HTERT RPE-1 (cell line): ENCODE results near the gene EMC8.

Source experiments
- in situ Hi-C: fragments of 300-500 bp; cut with MboI; formaldehyde crosslinking; loops from 4 replicates; pipeline ENCODE4 v1.14.3; 2020; ENCODE audit warnings: low sequenced_read_pairs

Gene EMC8

DNA sequence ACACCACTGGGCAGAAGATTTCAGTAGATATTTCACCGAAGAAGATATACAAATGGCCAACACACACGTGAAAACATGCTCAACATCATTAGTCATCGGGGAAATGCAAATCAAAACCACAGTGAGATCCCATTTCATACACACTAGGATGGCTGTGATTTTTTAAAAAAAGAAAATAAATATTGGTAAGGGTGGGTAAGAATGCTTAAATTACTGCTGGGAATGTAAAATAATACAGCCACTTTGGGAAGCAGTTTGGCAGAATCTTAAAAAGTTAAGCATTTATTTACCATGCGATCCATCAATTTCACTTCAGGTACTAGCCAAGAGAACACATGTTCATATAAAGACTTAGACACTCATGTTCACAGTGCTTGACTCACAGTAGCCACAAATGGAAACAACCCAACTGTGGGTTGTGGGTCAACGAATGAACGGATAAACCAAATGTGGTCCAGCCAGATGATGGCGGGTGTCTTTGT lies 42.0 kb downstream of the EMC8 start:
- in situ Hi-C loops, result no loop called here

DNA sequence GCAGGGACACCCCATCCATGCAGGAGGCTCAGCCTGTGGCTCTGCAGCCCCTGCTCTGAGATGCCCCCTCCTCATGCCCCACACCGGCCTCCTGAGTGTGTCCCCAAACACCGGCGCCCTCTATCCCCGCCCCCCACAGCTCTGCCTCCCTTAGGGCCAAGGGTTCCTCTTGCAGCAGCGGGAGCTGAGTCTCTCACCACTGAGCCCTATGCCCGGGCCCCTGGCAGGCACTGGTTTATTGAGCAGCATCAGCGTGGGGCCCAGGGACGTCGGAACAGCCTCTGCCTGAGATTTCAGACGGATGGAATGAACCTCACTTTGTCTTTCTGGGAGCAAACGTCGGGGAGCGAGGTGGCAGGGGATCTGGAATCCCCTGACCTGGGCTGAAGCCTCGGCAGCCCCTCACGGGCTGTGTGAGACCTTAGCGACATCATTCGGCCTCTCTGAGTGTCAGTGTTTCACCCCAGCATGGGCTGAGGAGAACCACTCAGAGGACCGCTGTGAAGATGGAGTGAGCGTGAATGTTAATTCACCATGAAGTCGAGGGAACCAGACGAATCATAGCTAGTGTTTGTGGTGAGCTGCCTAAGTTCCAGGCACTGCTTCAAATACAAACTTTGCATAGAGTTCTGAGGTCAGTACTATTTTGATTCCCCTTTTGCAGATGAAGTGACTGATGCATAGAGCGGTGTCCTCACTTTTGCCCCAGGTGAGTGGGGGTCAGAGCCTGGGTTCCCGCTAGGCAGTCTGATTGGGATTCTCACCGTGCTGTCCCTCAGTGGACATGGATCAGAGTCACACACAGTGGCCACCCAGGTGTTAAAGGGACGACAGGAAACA lies 43.2 kb downstream of the EMC8 start:
- in situ Hi-C loops, result no loop called here

DNA sequence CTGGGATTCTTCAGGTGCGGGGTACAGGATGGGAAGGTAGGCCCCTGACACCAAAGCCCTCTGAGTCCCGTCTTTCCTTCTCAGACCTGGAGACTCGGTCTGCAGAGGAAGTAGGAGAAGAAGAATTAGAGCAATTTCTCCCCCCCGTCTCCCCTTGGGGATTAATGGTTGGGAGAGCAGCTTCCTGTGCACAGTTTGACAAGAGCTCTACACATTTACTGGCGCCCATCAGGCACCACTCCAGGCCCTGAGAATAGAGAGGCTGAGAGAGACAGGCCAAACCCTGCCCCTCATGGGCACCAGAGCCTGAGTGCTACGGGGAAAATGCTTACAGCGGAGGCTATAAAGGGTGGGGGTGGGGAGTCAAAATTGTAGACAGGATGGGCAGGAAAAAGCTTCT lies 44.9 kb downstream of the EMC8 start:
- in situ Hi-C loops, result no loop called here

GRCh38 chr16:85753976-85754375 lies 45.4 kb downstream of the EMC8 start:
- in situ Hi-C loops, result no loop called here

DNA sequence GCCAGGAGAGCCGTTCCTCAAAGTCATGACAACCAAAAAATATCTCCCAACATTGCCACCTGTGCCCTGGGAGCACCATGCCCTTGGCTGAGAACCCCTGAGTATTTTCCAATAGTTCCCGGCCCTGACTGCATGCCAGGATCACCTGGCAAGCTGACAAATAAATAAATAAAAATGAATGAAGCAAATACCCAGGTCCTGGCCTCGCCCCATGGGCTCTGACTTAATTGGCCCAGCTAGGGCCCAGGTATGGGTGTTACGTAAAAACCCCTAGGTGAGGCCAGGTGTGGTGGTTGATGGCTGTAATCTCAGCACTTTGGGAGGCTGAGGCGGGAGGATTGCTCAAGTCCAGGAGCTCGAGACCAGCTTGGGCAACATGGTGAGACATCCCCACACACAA lies 45.8 kb downstream of the EMC8 start:
- in situ Hi-C loops, result no loop called here

DNA sequence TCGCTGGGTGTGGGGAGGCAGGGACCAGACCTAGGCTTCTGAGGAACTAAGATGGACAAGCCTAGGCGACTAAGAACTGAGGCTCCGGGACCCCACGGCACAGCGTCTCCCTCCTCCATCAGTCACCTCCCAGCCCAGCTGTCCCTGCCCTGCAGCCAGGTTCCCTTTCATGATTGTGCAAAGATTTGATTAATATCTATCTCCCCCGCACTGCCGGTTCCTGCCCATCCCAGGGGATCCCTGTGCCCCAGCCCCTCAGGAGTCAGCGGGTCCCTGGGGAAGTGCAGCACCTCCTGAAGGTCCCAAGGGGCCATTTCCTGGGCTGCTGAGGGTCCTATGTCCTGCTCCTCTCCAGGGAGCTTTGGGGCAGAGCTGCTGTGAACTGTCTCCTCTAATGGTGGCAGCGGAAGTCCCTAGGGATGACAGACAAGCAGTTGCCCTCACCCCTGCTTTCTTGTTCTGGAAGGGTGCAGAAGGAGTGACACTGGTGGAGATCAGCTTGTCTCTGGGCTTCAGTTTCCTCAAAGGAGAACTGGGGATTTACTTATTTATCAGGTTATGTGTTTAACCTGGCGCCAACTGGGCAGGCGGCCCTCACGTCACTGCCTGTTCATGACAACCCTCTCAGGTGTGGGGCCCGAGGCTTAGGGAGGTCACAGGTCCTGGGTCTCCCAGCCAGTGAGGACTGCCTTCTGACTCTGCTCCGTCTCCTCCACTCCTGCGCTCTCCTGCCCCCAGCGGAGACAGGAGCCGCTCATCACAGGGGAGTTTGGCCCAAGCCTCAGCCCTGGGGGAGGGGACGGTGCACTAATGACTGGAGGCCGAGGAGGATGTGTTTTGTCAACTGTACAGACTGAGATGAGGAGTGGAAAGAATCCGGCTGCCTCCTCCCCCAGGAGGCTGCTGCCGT lies 46.6 kb downstream of the EMC8 start:
- in situ Hi-C loops, result no loop called here

GRCh38 chr16:85751698-85752501 lies 47.4 kb downstream of the EMC8 start:
- in situ Hi-C loops, result no loop called here

GRCh38 chr16:85750827-85751697 lies 48.3 kb downstream of the EMC8 start, which contains the start of gene C16orf74:
Gene C16orf74 (minus strand): TSS chr16:85751096. CDS start chr16:85735217, 15,879 bp downstream.
- in situ Hi-C loops, result no loop called here

- in situ Hi-C loops, result no loop called here
Measured at GRCh38 chr16:85750146-85750826, 49.1 kb downstream of the EMC8 start.

DNA sequence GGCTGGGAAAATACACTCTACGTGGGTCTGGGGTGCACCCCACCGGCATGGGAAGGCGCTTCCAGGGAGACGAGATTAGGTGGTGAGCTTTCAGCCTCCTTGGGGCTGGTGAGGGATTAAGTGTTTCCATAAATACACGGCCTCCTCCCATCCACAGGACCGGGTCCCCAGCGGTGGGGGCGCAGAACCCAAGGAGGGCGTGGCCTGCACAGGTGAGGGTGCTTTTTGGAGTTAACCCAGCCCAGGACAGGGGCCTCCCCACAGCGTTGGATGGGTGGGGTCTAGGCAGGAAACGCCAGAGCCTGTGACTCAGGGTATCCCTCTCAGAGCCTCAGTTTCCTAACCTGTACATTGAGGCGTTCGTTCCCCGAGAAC lies 49.6 kb downstream of the EMC8 start:
- in situ Hi-C loops, result no loop called here

- in situ Hi-C loops, result no loop called here
Measured at GRCh38 chr16:85746460-85747215, 52.7 kb downstream of the EMC8 start.

DNA sequence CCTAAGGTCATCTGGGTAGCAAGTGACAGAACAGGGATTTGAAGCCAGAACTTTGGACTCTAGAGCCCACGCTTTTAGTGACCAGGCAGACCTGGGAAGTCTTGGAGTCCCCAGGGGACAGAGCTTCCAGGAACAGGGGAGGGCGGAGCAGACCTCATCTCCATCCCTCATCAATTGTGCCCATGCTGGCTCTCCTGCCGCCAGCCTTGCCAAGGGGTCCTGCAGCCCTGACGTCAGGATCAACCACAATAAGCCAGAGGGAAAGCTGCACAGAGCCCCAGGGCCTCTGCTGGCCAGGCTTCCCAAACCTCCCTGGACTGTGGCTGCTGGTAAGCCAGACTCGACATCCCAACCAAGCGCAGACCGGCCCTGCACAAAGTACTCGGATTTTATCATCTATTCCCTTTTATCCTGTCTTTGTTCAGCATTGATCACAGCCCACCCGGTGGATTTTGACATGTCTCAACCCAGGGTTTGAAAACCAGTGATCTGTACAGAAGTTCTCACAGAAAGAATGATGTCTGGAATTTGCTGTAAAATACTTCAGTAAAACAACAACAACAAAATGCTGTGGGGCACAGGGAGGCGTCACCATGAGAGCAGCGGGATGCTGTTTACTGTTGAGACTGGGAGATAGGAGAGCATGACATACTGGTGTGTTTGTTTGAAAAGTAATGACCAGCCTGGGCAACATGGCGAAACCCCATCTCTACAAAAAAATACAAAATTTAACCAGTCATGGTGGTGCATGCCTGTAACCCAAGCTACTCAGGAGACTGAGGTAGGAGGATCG lies 60.2 kb downstream of the EMC8 start:
- in situ Hi-C loops, result no loop called here

DNA sequence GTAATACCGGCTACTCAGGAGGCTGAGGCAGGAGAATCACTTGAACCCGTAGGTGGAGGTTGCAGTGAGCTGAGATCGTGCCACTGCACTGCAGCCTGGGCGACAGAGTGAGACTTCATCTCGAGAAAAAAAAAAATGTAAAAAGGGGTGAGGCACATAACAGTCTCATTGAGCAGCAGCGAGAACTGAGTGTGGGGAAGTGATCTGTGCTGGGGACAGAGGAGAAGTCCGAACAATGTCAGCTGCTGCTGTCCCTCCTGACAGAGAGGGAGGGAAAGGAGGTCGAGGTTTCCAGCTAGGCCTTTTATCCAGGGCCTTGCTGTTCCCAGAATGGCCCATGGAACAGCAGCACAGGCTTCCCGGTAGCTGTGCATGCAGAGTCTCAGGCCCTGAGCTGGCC lies 62.4 kb downstream of the EMC8 start:
- in situ Hi-C loops, result no loop called here

GRCh38 chr16:85735946-85736345 lies 63.4 kb downstream of the EMC8 start:
- in situ Hi-C loops, result no loop called here

- in situ Hi-C loops, result no loop called here
Measured at GRCh38 chr16:85735225-85735635, 64.1 kb downstream of the EMC8 start.

- in situ Hi-C loops, result no loop called here
Measured at GRCh38 chr16:85734311-85735017, 64.9 kb downstream of the EMC8 start.

DNA sequence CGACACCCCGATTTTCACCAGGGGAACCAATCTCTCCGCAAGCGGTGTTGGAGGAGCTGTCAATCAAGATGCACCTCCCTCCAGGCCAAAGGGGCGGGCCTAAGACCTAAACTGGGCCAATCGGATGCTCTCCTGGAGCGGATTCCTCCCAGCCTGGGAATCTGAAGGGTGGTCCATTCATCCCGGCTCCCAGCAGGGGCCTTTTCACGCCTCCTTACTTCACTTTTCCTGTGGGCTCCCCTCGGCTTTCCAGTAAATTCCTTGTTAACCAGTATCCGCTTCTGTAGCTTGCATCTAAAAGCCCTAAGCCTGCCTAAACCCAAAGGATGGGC lies 65.5 kb downstream of the EMC8 start:
- in situ Hi-C loops, result no loop called here
